ENCODE data around the gene KMT2A.

Gene KMT2A

DNA sequence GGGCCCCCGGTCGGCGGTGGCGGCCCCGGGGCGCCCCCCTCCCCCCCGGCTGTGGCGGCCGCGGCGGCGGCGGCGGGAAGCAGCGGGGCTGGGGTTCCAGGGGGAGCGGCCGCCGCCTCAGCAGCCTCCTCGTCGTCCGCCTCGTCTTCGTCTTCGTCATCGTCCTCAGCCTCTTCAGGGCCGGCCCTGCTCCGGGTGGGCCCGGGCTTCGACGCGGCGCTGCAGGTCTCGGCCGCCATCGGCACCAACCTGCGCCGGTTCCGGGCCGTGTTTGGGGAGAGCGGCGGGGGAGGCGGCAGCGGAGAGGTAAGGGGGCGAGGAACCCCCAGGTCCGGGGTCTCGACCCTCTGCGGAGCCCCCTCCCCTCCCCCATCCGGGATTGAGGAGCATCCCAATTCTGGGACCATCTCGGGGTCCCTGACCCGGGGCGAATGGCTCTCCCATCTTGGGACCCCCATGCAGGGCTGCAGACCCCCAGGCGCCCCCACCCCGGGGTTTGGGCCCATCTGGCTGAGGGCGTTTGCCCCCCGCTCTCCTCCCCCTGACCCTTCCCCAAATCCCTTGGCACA is 431 bp downstream of the KMT2A start:
- H3K27ac ChIP-seq = peak overlapping the region; percentile 94
- TF ChIP-seq, protein P1, sequence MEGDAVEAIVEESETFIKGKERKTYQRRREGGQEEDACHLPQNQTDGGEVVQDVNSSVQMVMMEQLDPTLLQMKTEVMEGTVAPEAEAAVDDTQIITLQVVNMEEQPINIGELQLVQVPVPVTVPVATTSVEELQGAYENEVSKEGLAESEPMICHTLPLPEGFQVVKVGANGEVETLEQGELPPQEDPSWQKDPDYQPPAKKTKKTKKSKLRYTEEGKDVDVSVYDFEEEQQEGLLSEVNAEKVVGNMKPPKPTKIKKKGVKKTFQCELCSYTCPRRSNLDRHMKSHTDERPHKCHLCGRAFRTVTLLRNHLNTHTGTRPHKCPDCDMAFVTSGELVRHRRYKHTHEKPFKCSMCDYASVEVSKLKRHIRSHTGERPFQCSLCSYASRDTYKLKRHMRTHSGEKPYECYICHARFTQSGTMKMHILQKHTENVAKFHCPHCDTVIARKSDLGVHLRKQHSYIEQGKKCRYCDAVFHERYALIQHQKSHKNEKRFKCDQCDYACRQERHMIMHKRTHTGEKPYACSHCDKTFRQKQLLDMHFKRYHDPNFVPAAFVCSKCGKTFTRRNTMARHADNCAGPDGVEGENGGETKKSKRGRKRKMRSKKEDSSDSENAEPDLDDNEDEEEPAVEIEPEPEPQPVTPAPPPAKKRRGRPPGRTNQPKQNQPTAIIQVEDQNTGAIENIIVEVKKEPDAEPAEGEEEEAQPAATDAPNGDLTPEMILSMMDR (conservative IDR thresholded peaks at IDR 0.05) = no peak
- peak; percentile 58; the same call in 1 of the 2 replicates for TF ChIP-seq ZFX (IDR thresholded peaks at IDR 0.05)

DNA sequence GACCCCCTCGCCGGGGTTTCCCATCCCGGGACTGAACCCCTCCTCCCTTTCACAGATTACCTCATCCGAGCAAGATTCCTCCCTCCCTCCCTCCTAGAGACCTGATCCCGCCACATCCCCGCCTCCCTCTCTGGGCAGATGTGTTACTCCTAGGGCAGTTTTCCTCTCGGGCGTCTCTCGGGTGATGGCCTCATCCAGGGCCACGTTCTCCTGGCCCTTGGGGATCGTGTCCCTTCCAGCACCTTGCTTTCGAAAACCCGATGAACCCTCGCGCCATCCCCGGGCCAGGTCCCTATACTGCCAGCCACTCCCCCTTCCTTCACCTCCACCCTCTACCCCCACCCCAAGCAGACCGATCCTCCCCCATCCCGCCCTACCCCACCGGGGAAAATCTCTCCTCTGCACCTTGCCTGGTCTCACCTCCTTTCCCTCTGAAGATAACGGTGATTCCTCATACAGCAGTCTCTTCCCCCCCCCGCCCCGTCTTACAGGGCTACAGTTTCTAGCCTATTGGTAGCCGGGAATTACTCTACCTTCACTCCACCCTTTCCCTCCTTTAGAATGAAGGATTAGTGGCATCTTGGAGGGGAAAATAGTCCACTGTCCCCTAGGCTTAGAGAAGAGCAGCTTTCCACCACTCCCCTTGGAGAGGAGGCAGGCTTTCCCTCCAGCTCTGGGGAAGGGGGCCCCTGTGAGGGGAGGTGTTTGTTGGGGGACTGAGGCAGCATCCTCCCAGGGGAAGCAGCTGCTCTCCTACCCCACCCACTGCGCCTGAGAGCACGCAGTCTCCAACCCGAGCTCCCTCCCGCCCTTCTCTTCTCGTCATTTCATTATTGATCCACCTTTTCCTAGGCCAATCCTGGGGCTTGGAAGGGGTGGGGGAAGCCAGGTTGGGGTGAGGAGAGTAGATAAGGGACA is 1.2 kb downstream of the KMT2A start:
- H3K27ac ChIP-seq = peak overlapping the region; percentile 94
- TF ChIP-seq, protein P1 (conservative IDR thresholded peaks at IDR 0.05) = no peak
- TF ChIP-seq ZFX (IDR thresholded peaks at IDR 0.05) = no peak

DNA sequence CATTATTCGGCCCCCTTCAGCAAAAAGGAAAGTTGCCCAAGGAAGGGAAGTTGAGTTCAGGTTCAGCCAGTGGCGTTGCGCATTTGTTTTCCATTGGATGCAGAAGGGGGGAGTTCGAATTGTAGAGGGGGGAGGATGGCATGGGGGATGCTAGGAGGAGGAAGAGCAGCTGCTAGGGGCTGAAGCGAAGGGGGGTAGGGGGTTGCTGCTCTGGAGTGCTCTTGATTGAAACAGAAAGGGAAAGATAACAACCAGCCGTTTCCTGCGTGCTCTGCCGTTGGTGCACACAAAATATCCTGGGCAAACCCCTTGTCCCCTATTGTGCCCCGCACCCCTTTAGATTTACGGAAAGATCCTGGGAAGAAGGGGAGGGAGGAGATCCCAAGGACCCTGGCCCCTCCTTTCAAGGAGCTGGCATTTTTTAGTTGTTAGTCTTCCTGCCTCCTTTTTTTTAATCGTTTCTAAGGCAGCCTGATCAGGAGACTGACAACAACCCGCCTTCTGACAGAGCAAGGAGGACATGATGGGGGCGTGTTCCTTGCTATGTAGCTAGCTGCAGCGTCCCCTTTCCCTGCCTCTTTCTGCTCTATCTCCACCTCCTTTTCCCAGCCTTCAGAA is 2.1 kb downstream of the KMT2A start:
- no peak overlapping the region for H3K27ac ChIP-seq
- TF ChIP-seq, protein P1 (conservative IDR thresholded peaks at IDR 0.05) = no peak
- no peak for TF ChIP-seq ZFX (IDR thresholded peaks at IDR 0.05)

DNA sequence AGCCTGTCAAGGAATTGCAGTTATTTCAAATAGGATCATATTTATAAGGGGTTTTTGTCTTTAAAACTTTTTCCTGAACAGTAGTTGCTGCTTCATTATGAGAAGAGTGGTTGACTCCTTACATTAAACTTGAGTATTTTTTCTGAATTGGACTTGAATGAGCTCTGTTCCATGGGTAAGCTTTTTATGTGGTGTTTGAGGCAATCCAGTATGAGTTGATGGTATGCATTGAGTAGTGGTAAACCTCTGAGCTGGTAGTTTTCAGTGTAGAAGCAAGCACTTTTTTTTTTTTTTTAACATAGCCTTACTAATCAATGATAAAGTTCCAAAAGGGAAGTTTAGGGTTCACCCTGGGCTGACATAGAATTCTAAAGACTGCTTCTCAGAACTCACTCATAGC is 3.4 kb downstream of the KMT2A start:
- TF ChIP-seq, protein P1 (conservative IDR thresholded peaks at IDR 0.05) = no peak
- TF ChIP-seq ZFX (IDR thresholded peaks at IDR 0.05) = no peak

DNA sequence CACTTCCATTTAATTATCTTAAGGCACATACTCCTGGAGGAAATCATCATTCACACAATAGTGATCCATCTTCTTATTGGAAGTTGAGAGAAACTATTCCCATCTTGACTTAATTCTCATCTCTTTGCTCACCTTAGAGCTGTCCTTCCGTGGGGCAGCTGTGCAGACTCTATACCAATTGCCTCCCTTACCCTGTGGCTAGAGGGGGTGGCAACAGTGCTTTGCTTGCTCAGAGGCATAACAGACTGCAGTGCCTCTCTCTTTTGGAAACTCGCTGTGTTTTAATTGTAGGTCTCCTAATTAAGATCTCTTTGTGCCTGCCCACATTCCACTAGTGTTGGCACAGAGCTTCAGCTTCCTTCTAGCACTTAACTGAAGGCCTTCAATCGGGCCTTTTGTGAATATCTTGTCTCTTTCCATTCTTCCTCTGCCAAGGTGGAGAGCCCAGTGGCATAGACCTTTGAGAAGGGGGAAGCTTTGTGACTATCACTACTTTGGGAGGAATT is 5.5 kb downstream of the KMT2A start:
- TF ChIP-seq, protein P1 (conservative IDR thresholded peaks at IDR 0.05) = no peak
- no peak for TF ChIP-seq ZFX (IDR thresholded peaks at IDR 0.05)
- no peak overlapping the region for H3K27ac ChIP-seq

More for the DNA sequence above, 3.4 kb downstream of the KMT2A start:
- H3K27ac ChIP-seq = no peak overlapping the region

DNA sequence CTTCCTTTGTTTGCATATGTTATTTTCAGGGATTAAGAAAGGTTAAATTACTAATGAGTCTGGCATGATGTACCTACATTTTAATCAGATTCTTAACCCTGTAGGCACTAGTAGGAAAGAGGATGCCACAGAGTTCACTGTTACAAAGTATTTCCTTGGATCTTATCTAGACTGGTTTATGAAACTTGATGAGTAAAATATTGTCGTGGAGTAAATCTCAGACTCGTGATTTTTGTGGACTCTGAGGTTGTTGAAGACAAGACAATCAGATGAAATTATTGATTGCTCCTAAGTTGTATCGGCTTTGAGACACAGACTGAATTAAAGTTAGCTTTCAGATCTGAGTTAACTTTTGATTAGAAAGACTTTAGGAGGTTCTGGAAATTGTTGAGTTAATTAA is 6.0 kb downstream of the KMT2A start:
- TF ChIP-seq ZFX (IDR thresholded peaks at IDR 0.05) = no peak
- TF ChIP-seq, protein P1 (conservative IDR thresholded peaks at IDR 0.05) = no peak
- H3K27ac ChIP-seq = no peak overlapping the region
